ENCODE results near the gene ATP2B2. TPM values are rescaled to one million over a fixed set of nuclear protein-coding genes. Genes with fewer than 3 reads are reported as not detected.

ATP2B2 gene
- total RNA-seq, 1 experiment from 2014 or later: not detected

DNA sequence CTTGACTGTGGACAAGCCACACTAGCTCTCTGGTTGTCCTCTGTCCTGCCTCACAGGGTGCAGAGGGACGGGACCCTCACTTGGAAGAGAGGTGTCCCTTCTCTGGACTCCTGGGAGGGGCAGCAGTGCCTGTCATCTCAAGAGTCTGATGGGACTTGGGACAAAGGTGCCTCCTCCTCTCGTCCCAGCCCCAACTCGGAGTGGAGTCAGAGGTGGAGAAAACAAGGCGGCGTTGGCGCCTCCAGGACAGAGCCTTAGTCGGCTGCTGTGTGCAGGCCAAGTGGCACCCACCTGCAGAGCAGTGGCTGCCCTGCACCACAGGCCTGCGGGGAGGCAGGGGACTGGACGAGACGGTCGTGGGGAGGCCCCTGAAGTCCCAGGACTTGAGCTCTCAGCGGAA lies 175.1 kb downstream of the ATP2B2 start:
- ChIA-PET CTCF (interaction anchor here (0.5 to 1.0 kb wide), 3 partner anchors 15 to 387 kb away, joined by 3 to 4 read pairs (median 3); no protein-coding TSS in a partner anchor), POLR2A (interaction anchor here (1.6 kb wide), 1 partner anchor 9 kb away, joined by 5 read pairs; the partner anchor contains the start of gene SEC13)
- TF ChIP-seq, protein P1, sequence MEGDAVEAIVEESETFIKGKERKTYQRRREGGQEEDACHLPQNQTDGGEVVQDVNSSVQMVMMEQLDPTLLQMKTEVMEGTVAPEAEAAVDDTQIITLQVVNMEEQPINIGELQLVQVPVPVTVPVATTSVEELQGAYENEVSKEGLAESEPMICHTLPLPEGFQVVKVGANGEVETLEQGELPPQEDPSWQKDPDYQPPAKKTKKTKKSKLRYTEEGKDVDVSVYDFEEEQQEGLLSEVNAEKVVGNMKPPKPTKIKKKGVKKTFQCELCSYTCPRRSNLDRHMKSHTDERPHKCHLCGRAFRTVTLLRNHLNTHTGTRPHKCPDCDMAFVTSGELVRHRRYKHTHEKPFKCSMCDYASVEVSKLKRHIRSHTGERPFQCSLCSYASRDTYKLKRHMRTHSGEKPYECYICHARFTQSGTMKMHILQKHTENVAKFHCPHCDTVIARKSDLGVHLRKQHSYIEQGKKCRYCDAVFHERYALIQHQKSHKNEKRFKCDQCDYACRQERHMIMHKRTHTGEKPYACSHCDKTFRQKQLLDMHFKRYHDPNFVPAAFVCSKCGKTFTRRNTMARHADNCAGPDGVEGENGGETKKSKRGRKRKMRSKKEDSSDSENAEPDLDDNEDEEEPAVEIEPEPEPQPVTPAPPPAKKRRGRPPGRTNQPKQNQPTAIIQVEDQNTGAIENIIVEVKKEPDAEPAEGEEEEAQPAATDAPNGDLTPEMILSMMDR (IDR thresholded peaks at IDR 0.05; ENCODE audit: unreplicated experiment): no peak
- Mint-ChIP-seq H3K36me3 (ENCODE audit: insufficient read depth, unreplicated experiment) (no peaks in the 10 kb centered on the region), H3K27ac (ENCODE audit: low read depth, unreplicated experiment) (no peak overlapping the region), H3K9me3 (ENCODE audit: unreplicated experiment) (no peaks in the 10 kb centered on the region), H3K4me3 (ENCODE audit: unreplicated experiment) (no peak overlapping the region), H3K4me1 (ENCODE audit: insufficient read depth, unreplicated experiment) (no peaks in the 10 kb centered on the region), H3K27me3 (ENCODE audit: insufficient read depth, unreplicated experiment) (peaks cover 82% of the 10 kb centered on the region)
- no TSS peak for BruUV-seq (replicated peaks)
- DNase-seq (ENCODE audit: unreplicated experiment): no peak
- intact Hi-C loops (cut with micrococcal nuclease): no loop called here

DNA sequence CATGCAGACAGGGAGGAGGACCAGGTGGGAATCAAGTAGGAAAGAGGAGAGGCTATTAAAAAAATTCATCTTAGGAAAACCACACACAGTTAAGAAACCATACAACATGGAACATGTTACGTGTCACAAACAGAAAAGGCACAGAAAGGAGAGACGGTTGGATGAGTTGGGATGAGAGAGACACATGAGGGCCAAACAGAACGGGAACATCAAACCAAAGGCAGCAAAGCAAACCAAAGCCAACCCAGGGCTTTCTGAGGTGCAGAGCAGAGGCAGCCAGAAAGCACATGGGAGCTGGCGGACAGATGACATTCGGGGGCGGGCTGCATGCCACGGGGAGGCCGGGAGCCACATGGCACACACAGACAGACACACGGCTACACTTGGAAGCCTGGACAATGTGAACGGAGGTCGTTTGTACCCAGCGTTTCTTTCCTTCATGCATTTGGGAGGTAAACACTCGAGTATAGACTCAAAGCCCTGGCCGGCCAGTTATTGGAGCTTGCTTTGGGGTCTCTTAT lies 175.8 kb downstream of the ATP2B2 start:
- TF ChIP-seq, protein P1 (IDR thresholded peaks at IDR 0.05; ENCODE audit: unreplicated experiment): no peak
- no peak overlapping the region for H3K4me3 Mint-ChIP-seq (ENCODE audit: unreplicated experiment)
- no peak overlapping the region for H3K27ac Mint-ChIP-seq (ENCODE audit: low read depth, unreplicated experiment)
- H3K4me1 Mint-ChIP-seq (ENCODE audit: insufficient read depth, unreplicated experiment): no peaks in the 10 kb centered on the region
- intact Hi-C loops (cut with micrococcal nuclease): no loop called here
- no peaks in the 10 kb centered on the region for H3K36me3 Mint-ChIP-seq (ENCODE audit: insufficient read depth, unreplicated experiment)
- ChIA-PET CTCF (interaction anchor here (1.0 kb wide), 1 partner anchor 16 kb away, joined by 3 read pairs; no protein-coding TSS in a partner anchor), POLR2A (interaction anchor here (1.6 kb wide), 1 partner anchor 8 kb away, joined by 5 read pairs; the partner anchor contains the start of gene SEC13)
- no TSS peak for BruUV-seq (replicated peaks)
- H3K9me3 Mint-ChIP-seq (ENCODE audit: unreplicated experiment): no peaks in the 10 kb centered on the region
- H3K27me3 Mint-ChIP-seq (ENCODE audit: insufficient read depth, unreplicated experiment): peaks cover 90% of the 10 kb centered on the region
- no peak for DNase-seq (ENCODE audit: unreplicated experiment)

DNA sequence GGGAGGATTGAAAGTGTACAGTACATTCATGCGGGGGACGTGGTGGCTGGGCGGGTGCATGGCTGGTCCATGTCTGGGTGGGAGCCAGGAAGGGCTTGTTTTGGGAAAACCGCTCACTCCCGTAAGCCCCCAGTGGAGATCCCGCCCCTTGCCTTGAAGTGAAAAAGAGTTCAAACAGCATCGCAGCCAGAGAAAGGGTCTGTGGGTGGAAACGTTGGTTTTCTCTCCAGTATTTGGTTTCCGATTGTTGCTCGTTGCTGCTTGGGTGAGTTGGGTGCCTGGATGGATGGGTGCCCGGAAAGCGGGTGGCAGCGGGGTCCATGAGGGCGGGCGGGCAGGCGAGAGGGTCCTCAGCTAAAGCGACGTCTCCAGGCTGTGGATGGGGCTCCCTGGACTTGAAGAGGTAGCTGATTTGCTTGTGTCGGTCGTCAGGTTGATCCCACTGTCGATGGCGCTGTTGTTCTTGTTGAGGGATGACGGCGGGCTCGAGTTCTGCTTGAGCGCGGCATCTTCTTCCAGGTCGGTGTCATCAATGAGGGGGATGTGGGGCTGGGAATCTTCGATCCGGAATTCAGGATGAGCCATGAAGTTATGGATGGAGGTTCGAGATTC lies 176.8 kb downstream of the ATP2B2 start:
- POLR2A ChIA-PET: no interaction called here
- H3K27me3 Mint-ChIP-seq (ENCODE audit: insufficient read depth, unreplicated experiment): peaks cover 97% of the 10 kb centered on the region

DNA sequence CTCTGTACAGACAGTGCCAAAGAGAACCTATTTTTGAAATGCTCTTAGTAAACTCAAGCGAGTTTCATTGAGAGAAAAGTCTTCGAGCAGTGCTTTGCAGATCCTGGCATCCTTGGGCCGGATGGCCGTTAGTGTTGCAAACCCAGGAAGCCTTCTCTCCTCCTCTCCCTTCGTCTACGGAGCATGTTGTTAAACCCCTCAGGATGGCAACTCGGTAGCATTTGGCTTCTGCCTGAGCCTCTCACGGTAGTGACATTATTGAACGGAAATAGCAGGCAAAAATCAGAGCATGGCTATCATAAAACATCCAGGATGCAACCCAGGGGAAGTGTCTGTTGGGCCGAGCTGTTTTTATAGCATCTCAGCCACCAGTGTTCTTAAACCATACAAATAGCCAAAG lies 177.8 kb downstream of the ATP2B2 start:
- H3K9me3 Mint-ChIP-seq (ENCODE audit: unreplicated experiment): no peaks in the 10 kb centered on the region
- intact Hi-C loops (cut with micrococcal nuclease): no loop called here
- H3K27me3 Mint-ChIP-seq (ENCODE audit: insufficient read depth, unreplicated experiment): peaks cover 87% of the 10 kb centered on the region
- TF ChIP-seq, protein P1 (IDR thresholded peaks at IDR 0.05; ENCODE audit: unreplicated experiment): no peak
- BruUV-seq (replicated peaks): no TSS peak
- ChIA-PET CTCF (interaction anchor here (0.9 to 1.5 kb wide), 2 partner anchors 17 to 40 kb away, joined by 4 to 6 read pairs; no protein-coding TSS in a partner anchor), POLR2A (no interaction called here)
- H3K4me1 Mint-ChIP-seq (ENCODE audit: insufficient read depth, unreplicated experiment): no peaks in the 10 kb centered on the region
- no peak overlapping the region for H3K27ac Mint-ChIP-seq (ENCODE audit: low read depth, unreplicated experiment)
- DNase-seq (ENCODE audit: unreplicated experiment): no peak
- H3K4me3 Mint-ChIP-seq (ENCODE audit: unreplicated experiment): no peak overlapping the region
- no peaks in the 10 kb centered on the region for H3K36me3 Mint-ChIP-seq (ENCODE audit: insufficient read depth, unreplicated experiment)

More for the DNA sequence above, 176.8 kb downstream of the ATP2B2 start:
- intact Hi-C loops (cut with micrococcal nuclease): no loop called here
- DNase-seq (ENCODE audit: unreplicated experiment): no peak
- Mint-ChIP-seq H3K36me3 (ENCODE audit: insufficient read depth, unreplicated experiment) (no peaks in the 10 kb centered on the region), H3K27ac (ENCODE audit: low read depth, unreplicated experiment) (no peak overlapping the region), H3K4me1 (ENCODE audit: insufficient read depth, unreplicated experiment) (no peaks in the 10 kb centered on the region), H3K4me3 (ENCODE audit: unreplicated experiment) (no peak overlapping the region), H3K9me3 (ENCODE audit: unreplicated experiment) (no peaks in the 10 kb centered on the region)
- TF ChIP-seq, protein P1 (IDR thresholded peaks at IDR 0.05; ENCODE audit: unreplicated experiment): no peak
- CTCF ChIA-PET: interaction anchor here (1.5 kb wide), 1 partner anchor 16 kb away, joined by 6 read pairs; no protein-coding TSS in a partner anchor
- no TSS peak for BruUV-seq (replicated peaks)
